Stimulated activated CD4-positive, alpha-beta T cell treated with anti-CD3 and anti-CD28 coated beads, TNF-alpha, amount 100 ng/mL, for 1 hour (primary cell): ENCODE measurements around the gene FGL2.
"Not testable (repeated sequence)": the region's sequence is repeated elsewhere in the genome, so short reads cannot be mapped to it uniquely, and the experiment has no call there.

Experiments used
- DNase-seq, 3 donors: peaks; one replicate each; pipeline ENCODE4 v3.0.0-alpha.2; 2020; ENCODE audit warnings: low read depth in 3 of 3, low spot score in 1 of 3

FGL2 gene

DNA sequence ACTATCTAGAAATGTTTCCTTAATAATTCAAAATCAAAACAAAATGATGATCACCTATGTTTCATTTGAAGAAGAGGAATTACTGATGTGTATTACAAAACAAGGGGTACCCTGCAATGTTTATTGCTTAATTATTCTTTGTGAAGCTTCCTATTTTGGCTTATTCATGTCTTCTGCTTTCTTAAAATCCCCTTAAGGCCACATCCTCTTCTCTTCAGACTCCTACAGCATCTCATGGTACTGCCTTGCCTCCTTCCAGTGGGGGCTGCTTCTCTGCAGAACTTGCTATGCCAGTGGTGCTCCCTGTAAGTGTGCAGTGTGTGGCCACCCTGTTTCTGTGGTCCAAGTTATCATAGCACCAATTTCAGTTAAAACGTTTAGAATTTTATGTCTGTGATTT lies 42.2 kb downstream of the FGL2 start:
- DNase-seq, result no peak

DNA sequence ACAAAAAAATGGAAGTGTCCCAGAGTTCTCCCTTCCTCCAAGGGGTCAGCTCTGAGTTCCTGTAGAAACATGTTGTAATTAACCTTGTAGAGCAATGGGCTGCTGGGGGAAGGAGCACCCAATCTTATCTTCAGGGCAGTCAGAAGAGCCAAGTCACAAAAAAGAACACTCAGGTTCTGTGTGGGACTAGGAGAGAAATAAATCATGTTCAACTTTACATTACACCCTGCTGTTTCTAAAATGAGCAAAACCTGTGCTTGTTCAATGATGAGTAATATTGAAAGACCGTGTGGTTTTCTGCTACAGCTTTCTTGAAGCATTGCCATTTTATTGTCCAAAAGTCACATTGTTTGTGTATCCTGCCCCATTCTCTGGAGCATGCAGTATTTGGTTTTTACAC lies 42.6 kb downstream of the FGL2 start:
- not testable (repeated sequence) for DNase-seq

DNA sequence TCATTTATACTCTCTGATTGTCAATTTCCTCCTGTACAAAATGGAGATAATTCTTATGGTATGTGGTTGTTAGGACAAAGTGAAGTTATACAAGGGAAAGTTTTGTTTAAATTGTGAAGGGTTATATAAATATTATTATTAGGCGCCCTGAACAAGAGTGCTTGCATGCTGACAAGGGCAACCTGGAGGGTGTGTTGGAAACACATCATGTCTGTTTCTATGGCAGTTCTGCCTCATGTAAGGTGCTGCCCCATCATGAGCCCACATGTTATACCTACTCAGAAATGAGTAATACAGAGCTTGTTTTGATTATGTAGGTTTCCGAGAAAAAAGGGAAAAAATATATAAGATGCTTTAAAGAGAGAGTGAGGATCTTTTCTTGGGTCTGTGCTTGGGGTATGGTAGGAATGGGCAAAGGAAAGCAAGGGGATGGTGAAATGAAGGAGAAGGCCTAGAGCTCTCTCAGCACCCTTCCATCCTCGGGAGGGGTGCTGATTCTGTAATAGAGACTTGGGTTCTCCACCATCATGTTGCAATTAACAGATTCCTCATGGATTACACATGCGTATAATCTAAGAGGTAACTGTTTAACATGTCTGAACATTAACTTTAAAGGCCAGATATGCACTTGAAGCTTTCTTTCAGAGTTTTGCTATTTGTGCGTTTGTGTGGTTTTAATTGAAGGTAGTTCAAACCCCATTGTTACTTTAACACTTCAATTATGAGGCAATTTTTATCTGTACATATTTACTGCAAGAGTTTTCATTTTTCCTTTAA lies 43.8 kb downstream of the FGL2 start:
- not testable (repeated sequence) for DNase-seq

DNA sequence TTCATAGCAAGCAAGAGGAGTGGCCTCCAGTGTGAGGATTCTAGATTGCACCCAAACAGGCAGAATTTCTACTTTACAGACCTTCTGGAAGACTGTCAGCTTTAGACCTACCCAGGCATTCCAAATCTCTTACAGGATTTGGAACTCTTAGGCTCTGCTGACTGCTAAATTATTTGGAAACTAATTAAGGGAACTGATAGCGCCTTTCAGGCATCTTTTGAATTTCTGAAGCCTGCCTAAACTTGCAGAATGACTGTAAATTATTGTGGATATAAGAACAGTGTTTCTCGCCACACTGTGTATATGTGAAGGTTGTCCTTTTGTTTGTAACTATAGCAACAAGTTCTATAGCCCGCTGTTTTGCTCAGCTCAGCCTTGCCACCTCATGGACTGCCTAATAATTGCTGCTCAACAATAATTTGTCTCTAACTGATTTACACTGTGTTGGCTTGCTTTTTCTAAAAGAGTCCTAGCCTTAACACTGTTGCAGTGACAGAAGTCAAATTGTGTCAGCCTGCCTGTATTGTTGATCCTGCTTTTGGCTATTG lies 44.6 kb downstream of the FGL2 start:
- DNase-seq, result not testable (repeated sequence)

DNA sequence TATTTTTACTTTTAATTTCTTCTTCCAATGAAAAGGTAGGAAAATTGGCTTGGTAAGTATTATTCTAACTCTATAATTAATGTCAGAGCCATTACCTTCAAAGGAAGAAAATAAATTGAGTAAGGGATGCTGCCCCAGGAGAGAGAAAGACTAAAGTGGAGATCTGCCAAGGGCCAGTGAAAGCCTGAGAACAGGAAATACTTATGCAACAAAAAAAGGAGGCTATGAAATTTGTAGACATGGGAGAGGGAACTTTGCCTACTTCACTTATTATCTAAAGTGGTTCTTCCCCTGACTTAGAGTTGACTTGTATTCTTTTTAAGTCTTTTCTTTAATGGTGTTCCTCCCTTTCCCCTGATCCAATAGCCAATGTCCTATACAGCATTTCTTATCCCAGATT lies 47.4 kb downstream of the FGL2 start:
- not testable (repeated sequence) for DNase-seq
